Peyer's patch (tissue), 4 donors: ENCODE data around the gene SH3YL1. TPM values are rescaled to one million over a fixed set of nuclear protein-coding genes. Genes with fewer than 3 reads are reported as not detected.
A peak's percentile ranks its signal among the peaks of the same experiment; 100 is the strongest.
"Not testable (repeated sequence)": the region's sequence is repeated elsewhere in the genome, so short reads cannot be mapped to it uniquely, and the experiment has no call there.

Source experiments
- DNase-seq, 3 donors: peaks; one replicate each; pipeline ENCODE4 v3.0.0-alpha.2; 2017 to 2019
- H3K27ac ChIP-seq, 4 donors: fragments of 200-600 bp; sonication (generic); one replicate each; pipeline ENCODE4 v1.5.1; 2016 to 2019
- H3K27me3 ChIP-seq, 2 donors: fragments of 200-600 bp; sonication (generic); one replicate each; pipeline ENCODE4 v1.5.1; 2019
- H3K36me3 ChIP-seq, 3 donors: fragments of 200-600 bp; sonication (generic); one replicate each; pipeline ENCODE4 v1.5.1; 2016 to 2019
- H3K4me1 ChIP-seq, 4 donors: fragments of 200-600 bp; sonication (generic); one replicate each; pipeline ENCODE4 v1.5.1; 2016 to 2019
- H3K4me3 ChIP-seq, 4 donors: fragments of 200-600 bp; sonication (generic); 1 replicate in 3 of 4; 2 replicates in 1 of 4; pipeline ENCODE4 v1.5.1; 2016 to 2019; ENCODE audit warnings: mild to moderate bottlenecking in 1 of 4
- H3K9me3 ChIP-seq, 4 donors: fragments of 200-600 bp; sonication (generic); one replicate each; pipeline ENCODE4 v1.5.1; 2016 to 2019; ENCODE audit warnings: mild to moderate bottlenecking in 1 of 4
- CTCF ChIP-seq, 6 experiments: fragments of 450-650 bp in 4 of 6; fragments of 200-600 bp in 2 of 6; sonication (generic) in 1 of 6; IDR thresholded peaks; one replicate each; pipeline ENCODE4 v1.5.1; 2017 to 2019; ENCODE audit warnings: antibody characterized with exemption in 6 of 6, mild to moderate bottlenecking in 3 of 6, moderate library complexity in 1 of 6
- POLR2A ChIP-seq, 2 donors: fragments of 450-650 bp; IDR thresholded peaks; one replicate each; pipeline ENCODE4 v1.5.1; 2017; ENCODE audit warnings: antibody characterized with exemption in 2 of 2, mild to moderate bottlenecking in 2 of 2, moderate library complexity in 2 of 2
- total RNA-seq, 4 donors: library from RNA; depleted of rRNA; stranded (reverse); fragments of >200 nt; gene quantifications; one replicate each; pipeline ENCODE4 v1.1.0, GENCODE V29; 2016

SH3YL1 gene
- total RNA-seq, 4 donors from 2014 or later: 60.2 to 163 (median 102) TPM

DNA sequence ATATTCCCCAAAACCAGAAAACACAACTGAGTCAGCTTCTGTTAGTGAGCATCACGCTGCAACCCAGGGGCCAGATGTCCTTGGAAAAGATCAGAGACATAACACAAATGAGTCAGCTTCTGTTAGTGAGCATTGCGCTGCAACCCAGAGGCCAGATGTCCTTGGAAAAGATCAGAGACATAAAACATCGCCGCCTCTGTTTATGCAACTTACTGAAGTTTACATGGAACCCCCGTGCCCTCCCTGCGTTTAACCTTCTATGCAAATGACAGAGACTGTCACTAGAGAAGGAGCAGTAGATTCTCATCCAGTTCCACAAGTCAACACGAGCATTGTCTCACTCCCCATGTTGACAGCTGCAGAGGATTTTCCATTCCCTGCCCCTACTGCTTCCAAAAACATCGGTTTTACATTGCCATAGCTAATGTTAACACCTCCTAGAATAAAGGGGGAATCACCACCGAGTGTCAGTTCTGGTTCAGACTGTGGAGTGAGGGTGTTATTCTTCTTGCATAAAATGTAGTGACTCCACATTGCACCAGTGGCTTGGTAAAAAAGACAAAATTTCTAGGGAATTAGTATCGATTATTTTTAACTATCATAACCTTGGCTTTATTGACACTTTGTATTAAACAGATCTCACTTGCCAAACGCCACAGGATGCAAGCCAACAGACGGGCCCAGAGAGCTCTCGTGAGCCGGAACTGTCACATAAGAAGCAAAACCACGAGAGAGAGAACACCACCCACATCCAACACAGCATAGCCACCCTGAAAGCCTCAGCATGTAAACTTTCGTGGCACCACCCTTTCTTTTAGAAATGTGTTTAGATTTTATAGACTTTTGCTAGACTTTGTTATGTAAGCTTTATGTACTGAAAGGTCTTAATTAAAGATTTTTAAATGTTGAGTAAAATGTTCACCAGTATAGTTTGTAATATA is 87.7 kb downstream of the SH3YL1 start:
- TF ChIP-seq CTCF (IDR thresholded peaks at IDR 0.05) (no peak), POLR2A (IDR thresholded peaks at IDR 0.05) (no peak)
- H3K9me3 ChIP-seq: no peaks in the 10 kb centered on the region
- H3K4me3 ChIP-seq: no peak overlapping the region
- no peak overlapping the region for H3K27ac ChIP-seq
- no peaks in the 10 kb centered on the region for H3K27me3 ChIP-seq
- H3K4me1 ChIP-seq: no peaks in the 10 kb centered on the region
- no peaks in the 10 kb centered on the region for H3K36me3 ChIP-seq
- DNase-seq: peak in 2 of 3 donors; percentile 27 to 54

DNA sequence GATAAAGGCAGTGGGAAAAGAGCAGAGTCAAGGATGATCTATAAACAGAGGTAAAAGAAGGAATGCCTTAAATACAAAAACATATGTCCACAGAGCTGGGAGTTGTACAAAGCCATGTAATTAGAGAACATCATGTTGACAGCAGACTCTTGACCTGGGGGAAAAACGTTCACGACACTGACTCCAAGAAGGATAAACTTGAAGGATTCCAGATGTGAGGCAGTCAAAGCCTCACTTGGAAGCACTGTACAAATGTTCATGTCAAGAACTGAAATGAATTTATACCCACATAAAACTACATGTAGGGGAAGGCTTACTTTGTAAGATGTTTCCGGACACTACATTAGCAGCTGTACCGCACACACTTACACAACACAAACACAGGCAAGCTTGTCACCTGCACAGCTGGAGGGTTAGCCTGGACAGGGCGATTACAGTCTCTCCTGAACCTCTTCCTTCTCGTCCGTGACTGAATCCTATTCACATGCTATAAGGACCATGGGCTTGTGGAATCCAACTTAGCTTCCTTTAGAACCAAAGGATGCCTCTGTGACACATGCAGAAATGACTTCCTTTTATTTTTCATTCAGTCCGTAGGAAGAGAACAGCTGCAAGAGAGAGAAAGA is 88.6 kb downstream of the SH3YL1 start:
- Histone ChIP-seq H3K27me3 (no peaks in the 10 kb centered on the region), H3K36me3 (no peaks in the 10 kb centered on the region), H3K27ac (no peak overlapping the region), H3K9me3 (no peaks in the 10 kb centered on the region), H3K4me1 (no peaks in the 10 kb centered on the region), H3K4me3 (no peak overlapping the region)
- DNase-seq: no peak
- TF ChIP-seq CTCF (IDR thresholded peaks at IDR 0.05) (no peak), POLR2A (IDR thresholded peaks at IDR 0.05) (no peak)

DNA sequence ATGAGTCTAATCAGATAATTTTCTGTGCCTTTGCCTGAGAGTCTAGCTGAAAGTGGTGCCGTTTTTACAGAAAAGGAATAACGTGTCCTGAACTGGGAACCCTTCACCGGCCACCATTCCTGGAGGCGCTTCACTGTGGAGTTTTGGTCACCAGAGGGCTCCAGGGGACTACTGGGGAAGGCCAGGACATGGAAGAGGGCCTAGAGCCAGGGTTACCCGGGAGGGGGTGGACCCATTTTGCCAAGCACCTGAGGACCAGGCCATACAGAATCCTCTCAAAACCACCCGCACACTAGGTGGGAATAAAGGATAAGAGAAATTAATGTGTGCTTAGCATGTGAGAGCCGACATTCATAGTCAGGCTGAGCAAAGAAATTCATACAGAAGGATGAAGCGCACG is 91.7 kb downstream of the SH3YL1 start:
- peak in 3 of 6 experiments; percentile 25 to 31 (median 28) for TF ChIP-seq CTCF (IDR thresholded peaks at IDR 0.05)
- DNase-seq, H3K36me3 ChIP-seq, H3K4me3 ChIP-seq, H3K9me3 ChIP-seq, H3K4me1 ChIP-seq, H3K27me3 ChIP-seq, H3K27ac ChIP-seq: not testable (repeated sequence)

DNA sequence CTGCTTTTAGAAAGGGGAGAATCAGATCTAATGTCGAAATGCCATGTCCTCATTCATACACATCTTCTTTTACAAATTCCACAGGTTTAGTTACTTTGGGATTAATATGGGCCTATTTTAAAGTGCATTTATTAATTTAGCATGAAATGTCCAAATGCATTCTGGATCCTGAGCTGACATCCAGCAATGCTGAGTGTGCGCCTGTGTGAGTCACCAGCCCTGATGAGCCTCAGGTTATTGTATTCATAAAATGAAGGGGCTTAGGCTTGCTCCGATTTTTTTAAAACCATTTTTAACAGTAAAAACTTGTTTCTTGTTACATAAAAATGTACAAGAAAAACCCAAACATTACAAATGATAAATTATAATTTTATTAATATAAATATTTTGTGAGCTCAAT is 94.1 kb downstream of the SH3YL1 start:
- Histone ChIP-seq H3K4me1 (no peaks in the 10 kb centered on the region), H3K4me3 (no peak overlapping the region), H3K27me3 (no peaks in the 10 kb centered on the region), H3K36me3 (no peaks in the 10 kb centered on the region), H3K27ac (no peak overlapping the region), H3K9me3 (no peaks in the 10 kb centered on the region)
- DNase-seq: no peak
- no peak for TF ChIP-seq CTCF (IDR thresholded peaks at IDR 0.05)
- no peak for TF ChIP-seq POLR2A (IDR thresholded peaks at IDR 0.05)

Other genes starting within 250 kb of the SH3YL1 start
- 10 to 100 TPM in 3 of 4 donors, 1 to 10 TPM in 1; 5.0 to 39.2 (median 28.3) TPM for gene FAM110C, start 217.5 kb downstream of the SH3YL1 start, total RNA-seq
- 10 to 100 TPM; 39.6 to 88.1 (median 63.5) TPM for gene ACP1, start 915 bp upstream of the SH3YL1 start, total RNA-seq
- 1 to 10 TPM in 3 of 4 donors, not detected in 1; 1.6 to 9.1 (median 3.6) TPM for gene ALKAL2, start 24.1 kb upstream of the SH3YL1 start, total RNA-seq